Measurements from ENCODE around the gene MTFR2. TPM values are rescaled to one million over a fixed set of nuclear protein-coding genes. Genes with fewer than 3 reads are reported as not detected.

Gene MTFR2
- total and polyA plus RNA-seq, 2 experiments from 2014 or later: 7.4 to 13.5 TPM

Other genes with a start within 250 kb of the MTFR2 start
- gene BCLAF1, start 39.5 kb upstream of the MTFR2 start, total RNA-seq (2014; rRNA removed; shearing (Covaris generic)): 133 and 141 TPM in 2 replicates
- 109 and 151 TPM in 2 replicates for gene BCLAF1, start 39.5 kb upstream of the MTFR2 start, polyA plus RNA-seq (2016; fragmentation: Nextera tagmentation; extraction: Ambion mirVana)